GM23338 (cell line): ENCODE results near the gene GPR158.

Source experiments
- CREB1 ChIP-seq: fragments of 250-450 bp; sonication (Bioruptor Pico); IDR thresholded peaks from 2 replicates; pipeline ENCODE4 v1.5.0; 2020; ENCODE audit warnings: low read depth, mild to moderate bottlenecking, moderate library complexity
- CTCF ChIP-seq, 2 experiments: fragments of 200-600 bp in 1 of 2; sonication (generic) in 1 of 2; conservative IDR thresholded peaks; 2 replicates each; pipeline versions ENCODE4 v1.5.1 to v1.6.1; 2016 to 2017; ENCODE audit warnings: antibody characterized with exemption in 2 of 2, low read depth in 2 of 2, mild to moderate bottlenecking in 2 of 2, moderate library complexity in 1 of 2
- ETS1 ChIP-seq: IDR thresholded peaks from 2 replicates; pipeline ENCODE4 v1.6.1; 2016; ENCODE audit warnings: antibody characterized with exemption
- EZH2 ChIP-seq: fragments of 200-600 bp; sonication (generic); IDR thresholded peaks from one replicate; pipeline ENCODE4 v1.8.0; 2017; ENCODE audit warnings: antibody characterized with exemption, mild to moderate bottlenecking, low read depth; ENCODE audit not compliant: unreplicated experiment
- EZH2phosphoT487 ChIP-seq: fragments of 200-600 bp; sonication (generic); IDR thresholded peaks from one replicate; pipeline ENCODE4 v1.8.1; 2018; ENCODE audit warnings: antibody characterized with exemption; ENCODE audit not compliant: unreplicated experiment
- POLR2AphosphoS5 ChIP-seq: IDR thresholded peaks from 2 replicates; pipeline ENCODE4 v1.6.1; 2016; ENCODE audit warnings: antibody characterized with exemption, low read depth
- REST ChIP-seq: IDR thresholded peaks from one replicate; pipeline ENCODE4 v1.6.1; 2018; ENCODE audit warnings: antibody characterized with exemption; ENCODE audit not compliant: unreplicated experiment
- STAT1 ChIP-seq: IDR thresholded peaks from one replicate; pipeline ENCODE4 v1.6.1; 2016; ENCODE audit warnings: antibody characterized with exemption; ENCODE audit not compliant: unreplicated experiment
- ZNF114 ChIP-seq: fragments of 250-450 bp; sonication (Bioruptor Pico); IDR thresholded peaks from 2 replicates; pipeline ENCODE4 v1.5.0; 2020; ENCODE audit warnings: mild to moderate bottlenecking, moderate library complexity

- TF ChIP-seq ZNF114 (CRISPR knock-in tag) (no peak), EZH2 (no peak), CTCF (conservative IDR thresholded peaks at IDR 0.05; ENCODE audit: low read depth in 2 of 2) (no peak), POLR2AphosphoS5 (no peak), REST (no peak), STAT1 (no peak), CREB1 (CRISPR knock-in tag) (no peak), EZH2phosphoT487 (no peak), ETS1 (no peak)
Measured at GRCh38 chr10:25297466-25297865, 122.7 kb downstream of the GPR158 start.
